ENCODE results near the gene E2F4. TPM values are rescaled to one million over a fixed set of nuclear protein-coding genes. Genes with fewer than 3 reads are reported as not detected.
A peak's percentile ranks its signal among the peaks of the same experiment; 100 is the strongest.

The E2F4 gene
- total RNA-seq, 1 experiment from 2014 or later = 81.0 TPM

- no peaks in the 10 kb centered on the region for H3K9me3 Mint-ChIP-seq (ENCODE audit: unreplicated experiment)
Observed at GRCh38 chr16:67213197-67214019, 21.5 kb downstream of the E2F4 start.

GRCh38 chr16:67215706-67216105, 23.8 kb downstream of the E2F4 start:
- no peaks in the 10 kb centered on the region for H3K9me3 Mint-ChIP-seq (ENCODE audit: unreplicated experiment)
- intact Hi-C loops (cut with micrococcal nuclease) = no loop called here
- ChIA-PET CTCF (interaction anchor here (0.5 kb wide), 1 partner anchor 175 kb away, joined by 3 read pairs; no protein-coding TSS in a partner anchor), POLR2A (no interaction called here)
- no peak overlapping the region for H3K4me3 Mint-ChIP-seq (ENCODE audit: unreplicated experiment)
- H3K4me1 Mint-ChIP-seq (ENCODE audit: insufficient read depth, unreplicated experiment) = peaks cover 15% of the 10 kb centered on the region
- no peak for TF ChIP-seq CTCF (IDR thresholded peaks at IDR 0.05; ENCODE audit: unreplicated experiment)
- H3K36me3 Mint-ChIP-seq (ENCODE audit: insufficient read depth, unreplicated experiment) = peaks cover 7% of the 10 kb centered on the region
- BruUV-seq (replicated peaks) = no TSS peak
- peak overlapping the region; percentile 25 for H3K27ac Mint-ChIP-seq (ENCODE audit: low read depth, unreplicated experiment)
- no peak for DNase-seq (ENCODE audit: unreplicated experiment)
- no peaks in the 10 kb centered on the region for H3K27me3 Mint-ChIP-seq (ENCODE audit: insufficient read depth, unreplicated experiment)

More at GRCh38 chr16:67213197-67214019, 21.5 kb downstream of the E2F4 start:
- intact Hi-C loops (cut with micrococcal nuclease) = no loop called here
- no TSS peak for BruUV-seq (replicated peaks)
- no peak for DNase-seq (ENCODE audit: unreplicated experiment)
- Mint-ChIP-seq H3K4me1 (ENCODE audit: insufficient read depth, unreplicated experiment) (peaks cover 25% of the 10 kb centered on the region), H3K27me3 (ENCODE audit: insufficient read depth, unreplicated experiment) (no peaks in the 10 kb centered on the region), H3K36me3 (ENCODE audit: insufficient read depth, unreplicated experiment) (peaks cover 7% of the 10 kb centered on the region), H3K27ac (ENCODE audit: low read depth, unreplicated experiment) (peak overlapping the region; percentile 69), H3K4me3 (ENCODE audit: unreplicated experiment) (peak overlapping the region; percentile 39)
- no peak for TF ChIP-seq CTCF (IDR thresholded peaks at IDR 0.05; ENCODE audit: unreplicated experiment)
- ChIA-PET CTCF (interaction anchor here (0.6 to 0.9 kb wide), 5 partner anchors 71 to 1308 kb away, joined by 3 read pairs; no protein-coding TSS in a partner anchor), POLR2A (interaction anchor here (0.6 to 9.4 kb wide), 9 partner anchors 10 to 1377 kb away, joined by 3 to 87 read pairs (median 6); partner anchors contain the start of genes ELMO3, FHOD1, MATCAP1 and TMEM208)

- no peak for TF ChIP-seq CTCF (IDR thresholded peaks at IDR 0.05; ENCODE audit: unreplicated experiment)
- no peak overlapping the region for H3K27ac Mint-ChIP-seq (ENCODE audit: low read depth, unreplicated experiment)
Observed at GRCh38 chr16:67216612-67217490, 24.9 kb downstream of the E2F4 start.

More at GRCh38 chr16:67216612-67217490, 24.9 kb downstream of the E2F4 start:
- H3K4me3 Mint-ChIP-seq (ENCODE audit: unreplicated experiment) = no peak overlapping the region
- peaks cover 15% of the 10 kb centered on the region for H3K4me1 Mint-ChIP-seq (ENCODE audit: insufficient read depth, unreplicated experiment)
- POLR2A ChIA-PET = interaction anchor here (1.3 kb wide), 1 partner anchor 10 kb away, joined by 6 read pairs; the partner anchor contains the start of gene TMEM208
- intact Hi-C loops (cut with micrococcal nuclease) = no loop called here
- DNase-seq (ENCODE audit: unreplicated experiment) = no peak
- H3K27me3 Mint-ChIP-seq (ENCODE audit: insufficient read depth, unreplicated experiment) = no peaks in the 10 kb centered on the region
- CTCF ChIA-PET = interaction anchor here (0.6 to 1.2 kb wide), 4 partner anchors 10 to 240 kb away, joined by 3 to 5 read pairs (median 4); partner anchors contain the start of gene TMEM208
- no TSS peak for BruUV-seq (replicated peaks)
- H3K9me3 Mint-ChIP-seq (ENCODE audit: unreplicated experiment) = no peaks in the 10 kb centered on the region
- H3K36me3 Mint-ChIP-seq (ENCODE audit: insufficient read depth, unreplicated experiment) = peaks cover 7% of the 10 kb centered on the region

All from MCF 10A (cell line).